Testis (tissue), 3 donors: ENCODE measurements around the gene CCDC90B. TPM values are rescaled to one million over a fixed set of nuclear protein-coding genes. Genes with fewer than 3 reads are reported as not detected.

Source experiments
- DNase-seq: peaks from one replicate; pipeline ENCODE4 v3.0.0-alpha.2; 2019
- H3K27ac ChIP-seq, 2 donors: fragments of 200-600 bp; sonication (generic); one replicate each; pipeline ENCODE4 v1.5.1; 2019
- H3K27me3 ChIP-seq: fragments of 200-600 bp; sonication (generic); one replicate; pipeline ENCODE4 v1.5.1; 2019
- H3K36me3 ChIP-seq: fragments of 200-600 bp; sonication (generic); one replicate; pipeline ENCODE4 v1.5.1; 2017; ENCODE audit warnings: low read depth; ENCODE audit errors: missing control alignments
- H3K4me1 ChIP-seq: fragments of 200-600 bp; sonication (generic); one replicate; pipeline ENCODE4 v1.5.1; 2019
- H3K4me3 ChIP-seq, 2 donors: fragments of 200-600 bp; sonication (generic); one replicate each; pipeline ENCODE4 v1.5.1; 2017 to 2019
- H3K9me3 ChIP-seq: fragments of 200-600 bp; sonication (generic); one replicate; pipeline ENCODE4 v1.5.1; 2017
- CTCF ChIP-seq, 3 experiments: fragments of 450-650 bp in 2 of 3; fragments of 200-600 bp in 1 of 3; sonication (generic) in 1 of 3; IDR thresholded peaks; one replicate each; pipeline ENCODE4 v1.5.1; 2016 to 2019; ENCODE audit warnings: antibody characterized with exemption in 3 of 3, mild to moderate bottlenecking in 2 of 3, moderate library complexity in 1 of 3
- POLR2A ChIP-seq: fragments of 450-650 bp; IDR thresholded peaks from one replicate; pipeline ENCODE4 v1.6.1; 2017; ENCODE audit warnings: antibody characterized with exemption, mild to moderate bottlenecking, moderate library complexity
- WGBS, 2 donors: methylation state at CpG; one replicate each; pipeline ENCODE4 v1.1.5; 2018; 5-methylcytosine and 5-hydroxymethylcytosine counted together
- intact Hi-C: fragments of 100-400 bp; cut with DNase I; formaldehyde crosslinking; loops from one replicate; pipeline ENCODE4 v1.15.1; 2023; ENCODE audit warnings: low total_unique reads
- polyA plus RNA-seq: library from polyadenylated mRNA; stranded (reverse); fragments of 350-450 nt; fragmentation: Illumina TruSeq; extraction: RNeasy Lipid Tissue Mini Kit (QIAGEN cat#74804); gene quantifications from one replicate; pipeline ENCODE4 v1.2.3, GENCODE V29; 2014; ENCODE audit warnings: low read depth, low replicate concordance; ENCODE audit not compliant: insufficient read depth
- total RNA-seq, 2 donors: library from RNA; depleted of rRNA; stranded (reverse); fragments of >200 nt; gene quantifications; one replicate each; pipeline ENCODE4 v1.2.3, GENCODE V29; 2016

Gene CCDC90B
- total and polyA plus RNA-seq, 3 donors from 2014 or later, result 67.4 to 162 (median 78.3) TPM

- intact Hi-C loops, result loop anchor here (10.0 kb wide), 1 partner anchor 532 kb away; no protein-coding TSS in a partner anchor
- Histone ChIP-seq H3K27ac (no peak overlapping the region), H3K4me1 (no peaks in the 10 kb centered on the region), H3K27me3 (no peaks in the 10 kb centered on the region), H3K4me3 (no peak overlapping the region), H3K9me3 (no peaks in the 10 kb centered on the region), H3K36me3 (no peaks in the 10 kb centered on the region)
- no peak for TF ChIP-seq POLR2A
- peak; percentile 60 to 72 (median 60) for TF ChIP-seq CTCF (IDR thresholded peaks at IDR 0.05)
- 51 to 53% methylated on average over 7 of the region's 7 CpGs for WGBS, 2 donors
- DNase-seq, result peak; percentile 49
These were observed 6.7 kb upstream of the CCDC90B start for GRCh38 chr11:83292709-83293456.

GRCh38 chr11:83287631-83288030 is 1.5 kb upstream of the CCDC90B start:
- no peak for DNase-seq
- peaks cover 4% of the 10 kb centered on the region for H3K4me1 ChIP-seq
- TF ChIP-seq POLR2A (no peak), CTCF (IDR thresholded peaks at IDR 0.05) (no peak)
- no peak overlapping the region for H3K4me3 ChIP-seq
- no peaks in the 10 kb centered on the region for H3K36me3 ChIP-seq
- WGBS, 2 donors, result 47 to 80% methylated on average over 6 of the region's 6 CpGs
- H3K9me3 ChIP-seq, result no peaks in the 10 kb centered on the region
- H3K27ac ChIP-seq, result no peak overlapping the region
- no peaks in the 10 kb centered on the region for H3K27me3 ChIP-seq
- intact Hi-C loops, result no loop called here

GRCh38 chr11:83285151-83285770 is 906 bp downstream of the CCDC90B start:
- H3K27me3 ChIP-seq, result no peaks in the 10 kb centered on the region
- intact Hi-C loops, result no loop called here
- H3K4me1 ChIP-seq, result peaks cover 4% of the 10 kb centered on the region
- H3K4me3 ChIP-seq, result peak overlapping the region; percentile 70 to 78
- WGBS, 2 donors, result 1% methylated on average over 10 to 22 of the region's 22 CpGs
- H3K27ac ChIP-seq, result peak overlapping the region; percentile 96 to 99
- DNase-seq, result no peak
- TF ChIP-seq POLR2A (no peak), CTCF (IDR thresholded peaks at IDR 0.05) (no peak)
- H3K36me3 ChIP-seq, result no peaks in the 10 kb centered on the region
- H3K9me3 ChIP-seq, result no peaks in the 10 kb centered on the region

- Histone ChIP-seq H3K4me1 (peaks cover 4% of the 10 kb centered on the region), H3K36me3 (no peaks in the 10 kb centered on the region), H3K27ac (peak overlapping the region in 1 of 2 donors; percentile 32), H3K4me3 (peak overlapping the region; percentile 70 to 78), H3K27me3 (no peaks in the 10 kb centered on the region), H3K9me3 (no peaks in the 10 kb centered on the region)
- no peak for DNase-seq
- TF ChIP-seq POLR2A (no peak), CTCF (IDR thresholded peaks at IDR 0.05) (no peak)
- WGBS, 2 donors, result 3 to 4% methylated on average over 3 of the region's 3 CpGs
- intact Hi-C loops, result no loop called here
These were observed 1.5 kb downstream of the CCDC90B start for GRCh38 chr11:83284501-83285150.
